Liver (tissue), 9 donors: ENCODE measurements around the gene MICU1. TPM values are rescaled to one million over a fixed set of nuclear protein-coding genes. Genes with fewer than 3 reads are reported as not detected.

Experiments used
- DNase-seq: peaks from one replicate; pipeline ENCODE4 v3.0.0-alpha.2; 2017; ENCODE audit warnings: low spot score
- H3K27ac ChIP-seq, 2 donors: one replicate each; pipeline ENCODE4 v1.7.0; 2013; ENCODE audit warnings: inconsistent platforms in 2 of 2, low read length in 2 of 2, control low read depth in 1 of 2, low read depth in 1 of 2, mild to moderate bottlenecking in 1 of 2
- H3K27me3 ChIP-seq, 4 donors: one replicate each; pipeline versions ENCODE4 v1.6.1 to v1.7.0; 2013; ENCODE audit warnings: low read length in 3 of 4, inconsistent platforms in 1 of 4, mild to moderate bottlenecking in 1 of 4, moderate library complexity in 1 of 4; ENCODE audit not compliant: control insufficient read depth in 4 of 4, insufficient read depth in 4 of 4
- H3K36me3 ChIP-seq, 4 donors: one replicate each; pipeline versions ENCODE4 v1.6.1 to v1.7.0; 2013; ENCODE audit warnings: low read length in 3 of 4, mild to moderate bottlenecking in 3 of 4, low read depth in 1 of 4, moderate library complexity in 1 of 4; ENCODE audit not compliant: control insufficient read depth in 4 of 4, insufficient read depth in 3 of 4
- H3K4me1 ChIP-seq, 4 donors: one replicate each; pipeline versions ENCODE4 v1.6.1 to v1.7.0; 2013; ENCODE audit warnings: low read length in 3 of 4, mild to moderate bottlenecking in 3 of 4, moderate library complexity in 1 of 4; ENCODE audit not compliant: control insufficient read depth in 4 of 4, insufficient read depth in 4 of 4
- H3K4me3 ChIP-seq, 3 donors: one replicate each; pipeline versions ENCODE4 v1.6.1 to v1.7.0; 2013; ENCODE audit warnings: low read length in 3 of 3, control low read depth in 1 of 3, low read depth in 1 of 3, mild to moderate bottlenecking in 1 of 3
- H3K9ac ChIP-seq, 2 donors: one replicate each; pipeline ENCODE4 v1.7.0; 2013; ENCODE audit warnings: low read length in 2 of 2, mild to moderate bottlenecking in 2 of 2, moderate library complexity in 2 of 2, control low read depth in 1 of 2, low read depth in 1 of 2
- H3K9me3 ChIP-seq, 4 donors: one replicate each; pipeline versions ENCODE4 v1.6.1 to v1.7.0; 2013; ENCODE audit warnings: low read length in 3 of 4; ENCODE audit not compliant: control insufficient read depth in 4 of 4
- EGR1 ChIP-seq, 2 donors: IDR thresholded peaks; 2 replicates each; pipeline ENCODE4 v1.6.1; 2016 to 2018; ENCODE audit warnings: antibody characterized with exemption in 2 of 2, low read depth in 2 of 2
- FOXA1 ChIP-seq: IDR thresholded peaks from 2 replicates; pipeline ENCODE4 v1.6.1; 2016; ENCODE audit warnings: antibody characterized with exemption
- FOXA2 ChIP-seq: IDR thresholded peaks from 2 replicates; pipeline ENCODE4 v1.6.1; 2016; ENCODE audit warnings: antibody characterized with exemption
- HNF4A ChIP-seq, 2 donors: conservative IDR thresholded peaks; 2 replicates each; pipeline ENCODE4 v1.6.1; 2016; ENCODE audit warnings: antibody characterized with exemption in 2 of 2, mild to moderate bottlenecking in 2 of 2
- HNF4G ChIP-seq: IDR thresholded peaks from 2 replicates; pipeline ENCODE4 v1.6.1; 2016; ENCODE audit warnings: antibody characterized with exemption
- JUND ChIP-seq, 2 donors: IDR thresholded peaks; 2 replicates each; pipeline ENCODE4 v1.6.1; 2016; ENCODE audit warnings: antibody characterized with exemption in 2 of 2
- NR2F2 ChIP-seq: IDR thresholded peaks from 2 replicates; pipeline ENCODE4 v1.6.1; 2016; ENCODE audit warnings: antibody characterized with exemption
- RAD21 ChIP-seq, 2 donors: IDR thresholded peaks; 2 replicates each; pipeline ENCODE4 v1.6.1; 2016; ENCODE audit warnings: antibody characterized with exemption in 2 of 2, mild to moderate bottlenecking in 2 of 2
- SP1 ChIP-seq: IDR thresholded peaks from 2 replicates; pipeline ENCODE4 v1.6.1; 2018; ENCODE audit warnings: antibody characterized with exemption, mild to moderate bottlenecking
- YY1 ChIP-seq: IDR thresholded peaks from 2 replicates; pipeline ENCODE4 v1.6.1; 2016; ENCODE audit warnings: antibody characterized with exemption, mild to moderate bottlenecking
- WGBS: extraction: QIAGEN DNeasy Blood & Tissue Kit; methylation state at CpG from one replicate; pipeline ENCODE4 v1.1.7; 2013; 5-methylcytosine and 5-hydroxymethylcytosine counted together
- polyA plus RNA-seq, 2 donors: library from polyadenylated mRNA; stranded (reverse) in 1 of 2; unstranded in 1 of 2; fragments of 200-250 nt in 1 of 2; fragments of >200 nt in 1 of 2; fragmentation: Nextera tagmentation in 1 of 2; extraction: Ambion mirVana in 1 of 2; gene quantifications; one replicate each; pipeline versions ENCODE4 v1.2.1 to v1.2.3, GENCODE V29; 2013 to 2015
- total RNA-seq, 2 donors: library from RNA; depleted of rRNA; stranded (reverse); fragments of >200 nt; gene quantifications; one replicate each; pipeline ENCODE4 v1.2.3, GENCODE V29; 2014
- TF ChIP-seq, protein P1 (sequence below): fragments of 150-350 bp; IDR thresholded peaks from 2 replicates; pipeline ENCODE4 v1.5.1; 2017; ENCODE audit warnings: improper control_type of control experiment, low read depth, low read length; ENCODE audit not compliant: missing input control
- TF ChIP-seq, protein P2 (sequence below): IDR thresholded peaks from 2 replicates; pipeline ENCODE4 v1.6.1; 2016; ENCODE audit warnings: antibody characterized with exemption, mild to moderate bottlenecking
- TF ChIP-seq, protein P3 (sequence below): IDR thresholded peaks from 2 replicates; pipeline ENCODE4 v1.6.1; 2016; ENCODE audit warnings: antibody characterized with exemption
- TF ChIP-seq, protein P4 (sequence below): IDR thresholded peaks from 2 replicates; pipeline ENCODE4 v1.6.1; 2016; ENCODE audit warnings: antibody characterized with exemption
- TF ChIP-seq, protein P5 (sequence below): IDR thresholded peaks from 2 replicates; pipeline ENCODE4 v1.6.1; 2016; ENCODE audit warnings: antibody characterized with exemption
- donor health status: healthy.
- donor health status: healthy.
- donor health status: healthy.
- donor health status: healthy.
- donor health status: healthy.

MICU1 gene
- total and polyA plus RNA-seq, 4 donors, result 26.4 to 47.4 (median 32.1) TPM

DNA sequence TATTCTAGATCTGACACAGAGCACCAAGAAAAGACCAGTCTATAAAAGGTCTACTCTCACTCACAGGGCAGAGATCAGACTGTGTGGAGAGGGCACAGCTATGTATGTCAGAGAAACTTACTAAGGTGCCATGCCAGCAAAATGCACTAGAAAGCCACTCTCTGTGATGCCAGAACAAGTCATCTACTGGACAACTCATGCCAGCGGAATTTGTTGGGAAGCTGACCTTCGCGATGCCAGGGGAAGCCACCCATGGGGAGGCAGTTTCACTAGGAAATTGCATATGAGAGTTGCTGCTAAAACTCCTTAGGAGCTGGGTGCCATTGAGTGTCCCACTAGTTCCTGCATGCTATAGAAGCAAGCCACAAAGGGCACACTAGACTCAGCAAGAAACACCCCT is 58.5 kb downstream of the MICU1 start:
- peaks cover 0 to 3% (median 0%) of the 10 kb centered on the region in 4 donors for H3K4me1 ChIP-seq
- H3K4me3 ChIP-seq, result no peak overlapping the region
- no peak overlapping the region for H3K27ac ChIP-seq
- TF ChIP-seq EGR1 (IDR thresholded peaks at IDR 0.05; ENCODE audit: low read depth in 2 of 2) (no peak), FOXA2 (no peak), HNF4G (no peak), NR2F2 (no peak), HNF4A (conservative IDR thresholded peaks at IDR 0.05) (no peak), RAD21 (IDR thresholded peaks at IDR 0.05) (no peak)
- TF ChIP-seq, protein P1, sequence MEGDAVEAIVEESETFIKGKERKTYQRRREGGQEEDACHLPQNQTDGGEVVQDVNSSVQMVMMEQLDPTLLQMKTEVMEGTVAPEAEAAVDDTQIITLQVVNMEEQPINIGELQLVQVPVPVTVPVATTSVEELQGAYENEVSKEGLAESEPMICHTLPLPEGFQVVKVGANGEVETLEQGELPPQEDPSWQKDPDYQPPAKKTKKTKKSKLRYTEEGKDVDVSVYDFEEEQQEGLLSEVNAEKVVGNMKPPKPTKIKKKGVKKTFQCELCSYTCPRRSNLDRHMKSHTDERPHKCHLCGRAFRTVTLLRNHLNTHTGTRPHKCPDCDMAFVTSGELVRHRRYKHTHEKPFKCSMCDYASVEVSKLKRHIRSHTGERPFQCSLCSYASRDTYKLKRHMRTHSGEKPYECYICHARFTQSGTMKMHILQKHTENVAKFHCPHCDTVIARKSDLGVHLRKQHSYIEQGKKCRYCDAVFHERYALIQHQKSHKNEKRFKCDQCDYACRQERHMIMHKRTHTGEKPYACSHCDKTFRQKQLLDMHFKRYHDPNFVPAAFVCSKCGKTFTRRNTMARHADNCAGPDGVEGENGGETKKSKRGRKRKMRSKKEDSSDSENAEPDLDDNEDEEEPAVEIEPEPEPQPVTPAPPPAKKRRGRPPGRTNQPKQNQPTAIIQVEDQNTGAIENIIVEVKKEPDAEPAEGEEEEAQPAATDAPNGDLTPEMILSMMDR, result no peak
- TF ChIP-seq, protein P2, sequence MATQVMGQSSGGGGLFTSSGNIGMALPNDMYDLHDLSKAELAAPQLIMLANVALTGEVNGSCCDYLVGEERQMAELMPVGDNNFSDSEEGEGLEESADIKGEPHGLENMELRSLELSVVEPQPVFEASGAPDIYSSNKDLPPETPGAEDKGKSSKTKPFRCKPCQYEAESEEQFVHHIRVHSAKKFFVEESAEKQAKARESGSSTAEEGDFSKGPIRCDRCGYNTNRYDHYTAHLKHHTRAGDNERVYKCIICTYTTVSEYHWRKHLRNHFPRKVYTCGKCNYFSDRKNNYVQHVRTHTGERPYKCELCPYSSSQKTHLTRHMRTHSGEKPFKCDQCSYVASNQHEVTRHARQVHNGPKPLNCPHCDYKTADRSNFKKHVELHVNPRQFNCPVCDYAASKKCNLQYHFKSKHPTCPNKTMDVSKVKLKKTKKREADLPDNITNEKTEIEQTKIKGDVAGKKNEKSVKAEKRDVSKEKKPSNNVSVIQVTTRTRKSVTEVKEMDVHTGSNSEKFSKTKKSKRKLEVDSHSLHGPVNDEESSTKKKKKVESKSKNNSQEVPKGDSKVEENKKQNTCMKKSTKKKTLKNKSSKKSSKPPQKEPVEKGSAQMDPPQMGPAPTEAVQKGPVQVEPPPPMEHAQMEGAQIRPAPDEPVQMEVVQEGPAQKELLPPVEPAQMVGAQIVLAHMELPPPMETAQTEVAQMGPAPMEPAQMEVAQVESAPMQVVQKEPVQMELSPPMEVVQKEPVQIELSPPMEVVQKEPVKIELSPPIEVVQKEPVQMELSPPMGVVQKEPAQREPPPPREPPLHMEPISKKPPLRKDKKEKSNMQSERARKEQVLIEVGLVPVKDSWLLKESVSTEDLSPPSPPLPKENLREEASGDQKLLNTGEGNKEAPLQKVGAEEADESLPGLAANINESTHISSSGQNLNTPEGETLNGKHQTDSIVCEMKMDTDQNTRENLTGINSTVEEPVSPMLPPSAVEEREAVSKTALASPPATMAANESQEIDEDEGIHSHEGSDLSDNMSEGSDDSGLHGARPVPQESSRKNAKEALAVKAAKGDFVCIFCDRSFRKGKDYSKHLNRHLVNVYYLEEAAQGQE, result no peak
- TF ChIP-seq, protein P3, sequence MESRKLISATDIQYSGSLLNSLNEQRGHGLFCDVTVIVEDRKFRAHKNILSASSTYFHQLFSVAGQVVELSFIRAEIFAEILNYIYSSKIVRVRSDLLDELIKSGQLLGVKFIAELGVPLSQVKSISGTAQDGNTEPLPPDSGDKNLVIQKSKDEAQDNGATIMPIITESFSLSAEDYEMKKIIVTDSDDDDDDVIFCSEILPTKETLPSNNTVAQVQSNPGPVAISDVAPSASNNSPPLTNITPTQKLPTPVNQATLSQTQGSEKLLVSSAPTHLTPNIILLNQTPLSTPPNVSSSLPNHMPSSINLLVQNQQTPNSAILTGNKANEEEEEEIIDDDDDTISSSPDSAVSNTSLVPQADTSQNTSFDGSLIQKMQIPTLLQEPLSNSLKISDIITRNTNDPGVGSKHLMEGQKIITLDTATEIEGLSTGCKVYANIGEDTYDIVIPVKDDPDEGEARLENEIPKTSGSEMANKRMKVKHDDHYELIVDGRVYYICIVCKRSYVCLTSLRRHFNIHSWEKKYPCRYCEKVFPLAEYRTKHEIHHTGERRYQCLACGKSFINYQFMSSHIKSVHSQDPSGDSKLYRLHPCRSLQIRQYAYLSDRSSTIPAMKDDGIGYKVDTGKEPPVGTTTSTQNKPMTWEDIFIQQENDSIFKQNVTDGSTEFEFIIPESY, result no peak
- TF ChIP-seq, protein P4, sequence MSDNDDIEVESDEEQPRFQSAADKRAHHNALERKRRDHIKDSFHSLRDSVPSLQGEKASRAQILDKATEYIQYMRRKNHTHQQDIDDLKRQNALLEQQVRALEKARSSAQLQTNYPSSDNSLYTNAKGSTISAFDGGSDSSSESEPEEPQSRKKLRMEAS, result no peak
- TF ChIP-seq, protein P5, sequence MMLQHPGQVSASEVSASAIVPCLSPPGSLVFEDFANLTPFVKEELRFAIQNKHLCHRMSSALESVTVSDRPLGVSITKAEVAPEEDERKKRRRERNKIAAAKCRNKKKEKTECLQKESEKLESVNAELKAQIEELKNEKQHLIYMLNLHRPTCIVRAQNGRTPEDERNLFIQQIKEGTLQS, result no peak
- no peak overlapping the region for H3K9ac ChIP-seq
- peaks cover 0 to 5% (median 2%) of the 10 kb centered on the region in 4 donors for H3K36me3 ChIP-seq
- 92% methylated on average over 3 of the region's 3 CpGs for WGBS
- H3K27me3 ChIP-seq, result no peaks in the 10 kb centered on the region
- no peaks in the 10 kb centered on the region for H3K9me3 ChIP-seq
- DNase-seq, result no peak

DNA sequence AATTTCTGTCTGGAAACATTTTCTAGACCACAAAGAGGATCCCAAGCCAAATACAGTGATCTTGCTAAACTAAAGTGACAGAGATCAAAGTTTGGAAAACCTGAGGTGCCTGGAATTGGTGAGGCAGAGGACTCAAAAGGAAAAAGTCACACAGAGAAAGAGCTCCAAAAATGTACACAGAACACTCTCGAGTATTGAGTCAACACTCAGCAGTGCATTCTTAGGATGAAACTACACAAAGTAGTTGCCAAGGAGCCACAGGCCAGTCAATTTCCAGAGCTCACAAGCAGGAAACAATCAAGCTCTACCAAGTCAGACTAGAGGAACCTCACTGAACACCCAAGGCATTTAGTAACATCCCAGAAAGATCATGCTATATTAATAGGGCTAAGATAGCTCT is 61.3 kb downstream of the MICU1 start:
- no peaks in the 10 kb centered on the region for H3K27me3 ChIP-seq
- no peak overlapping the region for H3K27ac ChIP-seq
- 65% methylated on average over 1 of the region's 1 CpG for WGBS
- no peak for DNase-seq
- no peaks in the 10 kb centered on the region for H3K9me3 ChIP-seq
- no peak overlapping the region for H3K4me3 ChIP-seq
- peaks cover 0 to 10% (median 4%) of the 10 kb centered on the region in 4 donors for H3K36me3 ChIP-seq
- no peak overlapping the region for H3K9ac ChIP-seq
- peaks cover 0 to 3% (median 0%) of the 10 kb centered on the region in 4 donors for H3K4me1 ChIP-seq
- TF ChIP-seq HNF4A (conservative IDR thresholded peaks at IDR 0.05) (no peak), SP1 (no peak), EGR1 (IDR thresholded peaks at IDR 0.05; ENCODE audit: low read depth in 2 of 2) (no peak), YY1 (no peak), FOXA1 (no peak), RAD21 (IDR thresholded peaks at IDR 0.05) (no peak), NR2F2 (no peak), JUND (IDR thresholded peaks at IDR 0.05) (no peak)
- TF ChIP-seq, protein P2, result no peak
- TF ChIP-seq, protein P4, result no peak
- TF ChIP-seq, protein P5, result no peak
- TF ChIP-seq, protein P1, result no peak
